ENCODE measurements around the gene MAST4.

MAST4 gene

DNA sequence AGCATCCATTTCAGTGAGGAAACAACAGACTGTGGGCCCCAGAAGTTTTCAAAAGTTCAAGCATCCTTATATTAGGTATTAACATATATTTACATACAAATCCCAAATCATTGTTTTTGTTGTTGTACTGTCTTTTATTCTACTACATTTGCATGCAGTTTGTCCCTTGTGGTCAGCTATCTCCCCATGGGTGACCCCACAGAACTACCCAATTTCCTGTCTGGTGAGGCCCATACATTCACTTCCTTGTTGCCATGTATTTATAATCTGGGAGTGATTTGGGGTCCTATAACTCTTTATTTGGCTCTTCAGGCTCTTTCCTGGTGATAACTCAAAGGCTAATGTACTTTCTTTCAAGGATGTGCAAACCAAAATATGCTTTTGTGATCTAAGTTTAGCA lies 603.7 kb downstream of the MAST4 start:
- DNase-seq (ENCODE audit: low spot score), result no peak
- in situ Hi-C loops (cut with MboI; ENCODE audit: low sequenced_read_pairs, unreplicated experiment), result loop anchor here (25.0 kb wide), 1 partner anchor 213 kb away; no protein-coding TSS in a partner anchor
- TF ChIP-seq, protein P1, sequence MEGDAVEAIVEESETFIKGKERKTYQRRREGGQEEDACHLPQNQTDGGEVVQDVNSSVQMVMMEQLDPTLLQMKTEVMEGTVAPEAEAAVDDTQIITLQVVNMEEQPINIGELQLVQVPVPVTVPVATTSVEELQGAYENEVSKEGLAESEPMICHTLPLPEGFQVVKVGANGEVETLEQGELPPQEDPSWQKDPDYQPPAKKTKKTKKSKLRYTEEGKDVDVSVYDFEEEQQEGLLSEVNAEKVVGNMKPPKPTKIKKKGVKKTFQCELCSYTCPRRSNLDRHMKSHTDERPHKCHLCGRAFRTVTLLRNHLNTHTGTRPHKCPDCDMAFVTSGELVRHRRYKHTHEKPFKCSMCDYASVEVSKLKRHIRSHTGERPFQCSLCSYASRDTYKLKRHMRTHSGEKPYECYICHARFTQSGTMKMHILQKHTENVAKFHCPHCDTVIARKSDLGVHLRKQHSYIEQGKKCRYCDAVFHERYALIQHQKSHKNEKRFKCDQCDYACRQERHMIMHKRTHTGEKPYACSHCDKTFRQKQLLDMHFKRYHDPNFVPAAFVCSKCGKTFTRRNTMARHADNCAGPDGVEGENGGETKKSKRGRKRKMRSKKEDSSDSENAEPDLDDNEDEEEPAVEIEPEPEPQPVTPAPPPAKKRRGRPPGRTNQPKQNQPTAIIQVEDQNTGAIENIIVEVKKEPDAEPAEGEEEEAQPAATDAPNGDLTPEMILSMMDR (IDR thresholded peaks at IDR 0.05; ENCODE audit: borderline replicate concordance, control extremely low read depth, extremely low read depth, insufficient read depth, missing control alignments), result no peak

DNA sequence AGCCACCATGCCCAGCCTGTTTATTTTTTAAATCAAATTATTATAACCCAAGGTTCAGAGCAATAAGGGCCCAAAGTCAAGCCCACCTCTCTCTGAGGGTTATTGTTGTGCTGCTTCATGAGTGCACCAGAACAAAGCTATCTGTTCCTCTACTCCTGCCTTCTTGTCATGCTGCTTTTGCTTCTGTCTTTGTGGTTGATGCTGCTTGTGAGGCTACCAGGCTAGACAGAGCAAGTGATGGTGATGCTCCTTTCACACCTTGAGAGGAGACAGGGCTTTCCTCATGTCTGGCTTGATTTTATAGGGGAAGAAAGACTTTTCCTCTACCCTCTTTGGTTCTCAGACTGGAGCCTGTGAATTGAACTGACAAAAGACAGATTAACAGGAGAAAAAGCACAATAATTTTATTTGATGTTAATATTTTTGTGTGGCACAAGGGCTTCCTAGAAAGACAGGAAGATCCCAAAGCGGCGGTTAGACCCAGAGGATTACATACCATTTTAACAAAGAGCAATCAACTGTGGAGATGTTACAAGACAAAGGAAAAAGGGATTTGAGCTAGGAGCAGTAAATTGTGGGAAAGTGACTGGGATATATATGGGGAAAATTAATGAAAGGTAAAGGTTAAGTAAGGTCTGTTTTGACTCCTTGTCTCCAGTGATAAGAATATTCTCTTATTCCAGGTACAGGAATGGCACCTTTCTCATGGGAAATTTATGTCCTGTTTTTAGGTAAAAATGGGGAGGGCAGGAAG lies 604.8 kb downstream of the MAST4 start:
- in situ Hi-C loops (cut with MboI; ENCODE audit: low sequenced_read_pairs, unreplicated experiment), result loop anchor here (25.0 kb wide), 1 partner anchor 214 kb away; no protein-coding TSS in a partner anchor
- TF ChIP-seq, protein P1 (IDR thresholded peaks at IDR 0.05; ENCODE audit: borderline replicate concordance, control extremely low read depth, extremely low read depth, insufficient read depth, missing control alignments), result no peak
- DNase-seq (ENCODE audit: low spot score), result no peak

DNA sequence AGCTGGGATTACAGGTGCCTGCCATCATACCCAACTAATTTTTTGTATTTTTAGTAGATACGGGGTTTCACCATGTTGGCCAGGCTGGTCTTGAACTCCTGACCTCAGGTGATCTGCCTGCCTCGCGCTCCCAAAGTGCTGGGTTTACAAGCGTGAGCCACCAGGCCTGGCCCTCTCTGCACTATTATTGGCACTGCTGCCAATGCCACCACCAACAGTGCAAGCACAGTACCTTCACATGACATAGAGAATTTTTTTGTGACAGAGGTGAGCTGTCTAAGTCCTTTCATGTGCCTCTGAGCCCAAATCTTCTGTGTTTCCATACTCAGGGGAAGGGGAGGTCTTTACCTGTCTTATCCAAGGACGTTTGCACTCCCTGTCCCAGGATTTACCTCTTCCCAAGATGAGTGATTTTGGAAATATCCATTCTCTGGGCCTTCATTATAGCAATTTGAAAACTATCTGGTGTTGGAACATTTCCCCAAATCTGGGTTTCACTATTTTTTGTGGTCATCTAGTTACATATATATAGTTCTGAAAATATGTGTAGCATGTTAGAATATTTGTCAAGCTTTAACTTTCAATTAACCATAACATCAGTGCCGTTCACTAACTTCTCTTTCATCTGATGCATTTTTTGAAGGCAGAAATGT lies 605.8 kb downstream of the MAST4 start:
- TF ChIP-seq, protein P1 (IDR thresholded peaks at IDR 0.05; ENCODE audit: borderline replicate concordance, control extremely low read depth, extremely low read depth, insufficient read depth, missing control alignments), result no peak
- in situ Hi-C loops (cut with MboI; ENCODE audit: low sequenced_read_pairs, unreplicated experiment), result loop anchor here (25.0 kb wide), 1 partner anchor 215 kb away; no protein-coding TSS in a partner anchor
- DNase-seq (ENCODE audit: low spot score), result no peak

- in situ Hi-C loops (cut with MboI; ENCODE audit: low sequenced_read_pairs, unreplicated experiment), result loop anchor here (25.0 kb wide), 1 partner anchor 216 kb away; no protein-coding TSS in a partner anchor
- TF ChIP-seq, protein P1 (IDR thresholded peaks at IDR 0.05; ENCODE audit: borderline replicate concordance, control extremely low read depth, extremely low read depth, insufficient read depth, missing control alignments), result no peak
- DNase-seq (ENCODE audit: low spot score), result no peak
Measured at GRCh38 chr5:67202828-67203227, 606.6 kb downstream of the MAST4 start.

- no peak for DNase-seq (ENCODE audit: low spot score)
- in situ Hi-C loops (cut with MboI; ENCODE audit: low sequenced_read_pairs, unreplicated experiment), result loop anchor here (25.0 kb wide), 1 partner anchor 216 kb away; no protein-coding TSS in a partner anchor
Measured at GRCh38 chr5:67203701-67204074, 607.5 kb downstream of the MAST4 start.

DNA sequence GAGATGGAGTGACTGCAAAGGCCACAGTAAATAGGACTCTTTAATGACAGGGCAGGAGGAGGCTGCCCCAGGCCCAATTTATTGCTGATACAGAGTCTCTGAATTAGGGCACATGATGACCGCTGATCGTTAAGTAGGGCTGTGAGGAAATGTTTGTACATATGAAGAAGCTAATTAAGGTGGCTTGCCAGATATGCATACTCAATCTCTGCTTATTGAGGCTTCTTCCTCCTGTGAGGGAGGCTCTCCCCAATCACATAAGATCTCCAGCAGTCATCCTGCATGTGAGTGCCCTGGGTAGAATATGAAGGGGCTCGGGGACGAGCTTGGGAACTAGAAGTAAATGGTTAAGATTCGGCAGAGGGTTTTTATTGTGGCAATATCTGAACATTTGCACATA lies 608.6 kb downstream of the MAST4 start:
- no peak for DNase-seq (ENCODE audit: low spot score)
- in situ Hi-C loops (cut with MboI; ENCODE audit: low sequenced_read_pairs, unreplicated experiment), result loop anchor here (25.0 kb wide), 1 partner anchor 218 kb away; no protein-coding TSS in a partner anchor

More at GRCh38 chr5:67203701-67204074, 607.5 kb downstream of the MAST4 start:
- TF ChIP-seq, protein P1 (IDR thresholded peaks at IDR 0.05; ENCODE audit: borderline replicate concordance, control extremely low read depth, extremely low read depth, insufficient read depth, missing control alignments), result no peak

More for the DNA sequence above, 608.6 kb downstream of the MAST4 start:
- TF ChIP-seq, protein P1 (IDR thresholded peaks at IDR 0.05; ENCODE audit: borderline replicate concordance, control extremely low read depth, extremely low read depth, insufficient read depth, missing control alignments), result no peak

Data from GM13976 (cell line).